PC-9 (cell line): ENCODE data around the gene CDC42EP2. TPM values are rescaled to one million over a fixed set of nuclear protein-coding genes. Genes with fewer than 3 reads are reported as not detected.
A peak's percentile ranks its signal among the peaks of the same experiment; 100 is the strongest.

ENCODE experiments used
- BruUV-seq: library from RNA; stranded (reverse); fragments of 400-500 nt; replicated peaks from 2 replicates; lab custom pipeline; 2021; lab: Mats Ljungman, UMichigan
- CTCF ChIA-PET: fragments of 300-600 bp; sonication (Branson Sonifier 250); formaldehyde crosslinking; loops from one replicate; lab custom pipeline; 2022; ENCODE audit warnings: antibody characterized with exemption; lab: Charles Lee
- POLR2A ChIA-PET: fragments of 300-600 bp; sonication (Branson Sonifier 250); formaldehyde crosslinking; loops from one replicate; lab custom pipeline; 2022; ENCODE audit warnings: antibody characterized with exemption; ENCODE audit not compliant: unreplicated experiment; lab: Charles Lee
- DNase-seq, 2 experiments: peaks; one replicate each; pipeline versions ENCODE4 v3.0.0 to v3.0.0-alpha.2; 2015 to 2022; ENCODE audit warnings: mixed read lengths in 1 of 2
- H2AFZ ChIP-seq: fragments of 200-600 bp; sonication (generic); 2 replicates; pipeline ENCODE4 v1.8.1; 2017; ENCODE audit warnings: antibody characterized with exemption
- H3F3A ChIP-seq: fragments of 200-600 bp; sonication (generic); 2 replicates; pipeline ENCODE4 v1.8.1; 2017; ENCODE audit warnings: antibody characterized with exemption, mild to moderate bottlenecking, low read depth; ENCODE audit not compliant: insufficient read depth
- H3K27ac ChIP-seq: fragments of 200-600 bp; sonication (generic); 2 replicates; pipeline ENCODE4 v1.6.1; 2016; ENCODE audit warnings: mixed run types
- H3K27me3 ChIP-seq: fragments of 200-600 bp; sonication (generic); 2 replicates; pipeline ENCODE4 v1.6.1; 2016; ENCODE audit warnings: low read depth, mixed run types; ENCODE audit not compliant: insufficient read depth
- H3K36me3 ChIP-seq: fragments of 200-600 bp; sonication (generic); 2 replicates; pipeline ENCODE4 v1.6.1; 2016; ENCODE audit warnings: low read depth, mixed run types
- H3K4me1 ChIP-seq: fragments of 200-600 bp; sonication (generic); replicated peaks from 2 replicates; pipeline ENCODE4 v1.6.1; 2016; ENCODE audit warnings: mixed run types; ENCODE audit not compliant: insufficient read depth
- H3K4me2 ChIP-seq: fragments of 200-600 bp; sonication (generic); 2 replicates; pipeline ENCODE4 v1.6.1; 2017; ENCODE audit warnings: mixed run types
- H3K4me3 ChIP-seq: fragments of 200-600 bp; sonication (generic); 2 replicates; pipeline ENCODE4 v1.6.1; 2016; ENCODE audit warnings: mixed run types
- H3K79me2 ChIP-seq: fragments of 200-600 bp; sonication (generic); 2 replicates; pipeline ENCODE4 v1.6.1; 2017; ENCODE audit warnings: low read depth, mixed run types
- H3K9me2 ChIP-seq: fragments of 200-600 bp; sonication (generic); 2 replicates; pipeline ENCODE4 v1.8.1; 2017; ENCODE audit warnings: mild to moderate bottlenecking; ENCODE audit not compliant: insufficient read depth
- H3K9me3 ChIP-seq: fragments of 200-600 bp; sonication (generic); 2 replicates; pipeline ENCODE4 v1.8.1; 2016; ENCODE audit warnings: low read depth; ENCODE audit not compliant: insufficient read depth
- H4K20me1 ChIP-seq: fragments of 200-600 bp; sonication (generic); 2 replicates; pipeline ENCODE4 v1.8.1; 2017; ENCODE audit not compliant: insufficient read depth
- EZH2 ChIP-seq: fragments of 200-600 bp; sonication (generic); IDR thresholded peaks from 2 replicates; pipeline ENCODE4 v1.8.0; 2017; ENCODE audit warnings: antibody characterized with exemption, low read depth
- intact Hi-C: fragments of 100-400 bp; cut with micrococcal nuclease; formaldehyde crosslinking; loops from one replicate; pipeline ENCODE4 v1.10.0; 2022; ENCODE audit not compliant: unreplicated experiment
- total RNA-seq: library from RNA; stranded (reverse); gene quantifications from 2 replicates; pipeline ENCODE4 v1.2.3, GENCODE V29; 2021
- TF ChIP-seq, protein P1 (sequence below): fragments of 200-600 bp; sonication (generic); conservative IDR thresholded peaks from 2 replicates; pipeline ENCODE4 v1.6.1; 2017; ENCODE audit warnings: mixed run types, antibody characterized with exemption, mild to moderate bottlenecking, moderate library complexity

Gene CDC42EP2
- total RNA-seq, 1 experiment from 2014 or later = 20.8 TPM

DNA sequence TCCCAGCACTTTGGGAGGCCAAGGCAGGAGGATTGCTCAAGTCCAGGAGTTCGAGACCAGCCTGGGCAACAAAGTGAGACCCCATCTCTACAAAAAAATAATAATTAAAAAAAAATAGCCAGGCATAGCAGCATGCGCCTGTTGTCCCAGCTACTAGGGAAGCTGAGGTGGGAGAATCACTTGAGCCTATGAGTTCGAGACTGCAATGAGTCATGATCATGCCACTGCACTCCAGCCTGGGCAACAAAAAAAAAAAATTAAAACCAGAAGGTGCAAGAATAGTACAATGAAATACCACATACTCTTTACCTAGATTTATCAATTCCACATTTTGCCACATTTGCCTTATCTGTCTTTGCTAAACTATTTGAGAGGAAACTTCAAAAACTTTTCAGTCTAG, 27.2 kb downstream of the CDC42EP2 start:
- Histone ChIP-seq H3K9me3 (no peaks in the 10 kb centered on the region), H3K27ac (no peak overlapping the region), H4K20me1 (peaks cover 24% of the 10 kb centered on the region), H3K36me3 (peaks cover 57% of the 10 kb centered on the region), H3K4me2 (no peak overlapping the region), H3K9me2 (no peaks in the 10 kb centered on the region), H3K27me3 (no peaks in the 10 kb centered on the region), H2AFZ (no peak overlapping the region), H3K4me3 (no peak overlapping the region), H3K4me1 (no peaks in the 10 kb centered on the region), H3F3A (peaks cover 10% of the 10 kb centered on the region), H3K79me2 (peaks cover 22% of the 10 kb centered on the region)
- ChIA-PET CTCF (no interaction called here), POLR2A (no interaction called here)
- BruUV-seq = no TSS peak
- intact Hi-C loops = no loop called here
- no peak for TF ChIP-seq EZH2
- DNase-seq = no peak

GRCh38 chr11:65351511-65351910, 36.8 kb downstream of the CDC42EP2 start:
- intact Hi-C loops = no loop called here

DNA sequence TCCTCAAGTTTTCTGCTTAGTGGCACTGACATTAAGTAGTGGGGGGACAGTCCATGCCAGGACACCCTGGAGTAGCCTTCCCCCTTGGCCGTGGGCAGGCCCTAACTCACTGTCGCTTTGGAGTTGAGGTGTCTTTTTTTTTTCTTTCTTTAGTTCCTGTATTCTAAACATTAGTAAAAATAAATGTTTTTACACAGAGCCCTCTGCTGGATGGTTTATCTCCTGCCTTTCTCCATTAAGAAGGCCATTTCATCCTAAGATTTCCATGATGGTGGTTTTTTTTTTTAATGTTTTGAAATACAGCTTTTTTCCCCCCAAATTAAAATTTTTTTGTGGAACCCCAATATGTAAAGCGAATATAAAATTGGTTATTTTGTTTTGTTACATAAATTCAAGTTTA, 38.1 kb downstream of the CDC42EP2 start:
- H3K9me3 ChIP-seq = no peaks in the 10 kb centered on the region
- no peak overlapping the region for H3K27ac ChIP-seq
- H3K79me2 ChIP-seq = no peaks in the 10 kb centered on the region
- no peak for DNase-seq
- no peaks in the 10 kb centered on the region for H3K27me3 ChIP-seq
- no peaks in the 10 kb centered on the region for H3K9me2 ChIP-seq
- no peaks in the 10 kb centered on the region; the same call in 1 of the 2 replicates for H4K20me1 ChIP-seq
- TF ChIP-seq EZH2 = no peak
- TF ChIP-seq, protein P1, sequence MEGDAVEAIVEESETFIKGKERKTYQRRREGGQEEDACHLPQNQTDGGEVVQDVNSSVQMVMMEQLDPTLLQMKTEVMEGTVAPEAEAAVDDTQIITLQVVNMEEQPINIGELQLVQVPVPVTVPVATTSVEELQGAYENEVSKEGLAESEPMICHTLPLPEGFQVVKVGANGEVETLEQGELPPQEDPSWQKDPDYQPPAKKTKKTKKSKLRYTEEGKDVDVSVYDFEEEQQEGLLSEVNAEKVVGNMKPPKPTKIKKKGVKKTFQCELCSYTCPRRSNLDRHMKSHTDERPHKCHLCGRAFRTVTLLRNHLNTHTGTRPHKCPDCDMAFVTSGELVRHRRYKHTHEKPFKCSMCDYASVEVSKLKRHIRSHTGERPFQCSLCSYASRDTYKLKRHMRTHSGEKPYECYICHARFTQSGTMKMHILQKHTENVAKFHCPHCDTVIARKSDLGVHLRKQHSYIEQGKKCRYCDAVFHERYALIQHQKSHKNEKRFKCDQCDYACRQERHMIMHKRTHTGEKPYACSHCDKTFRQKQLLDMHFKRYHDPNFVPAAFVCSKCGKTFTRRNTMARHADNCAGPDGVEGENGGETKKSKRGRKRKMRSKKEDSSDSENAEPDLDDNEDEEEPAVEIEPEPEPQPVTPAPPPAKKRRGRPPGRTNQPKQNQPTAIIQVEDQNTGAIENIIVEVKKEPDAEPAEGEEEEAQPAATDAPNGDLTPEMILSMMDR = peak; percentile 64
- no peak overlapping the region for H2AFZ ChIP-seq
- peaks cover 11% of the 10 kb centered on the region for H3K4me1 ChIP-seq
- H3F3A ChIP-seq = peaks cover 49% of the 10 kb centered on the region
- H3K4me2 ChIP-seq = no peak overlapping the region
- H3K36me3 ChIP-seq = peaks cover 16% of the 10 kb centered on the region
- BruUV-seq = no TSS peak
- CTCF ChIA-PET = interaction anchor here (0.7 to 2.0 kb wide), 3 partner anchors 78 to 504 kb away, joined by 3 to 8 read pairs (median 3); no protein-coding TSS in a partner anchor
- intact Hi-C loops = no loop called here
- H3K4me3 ChIP-seq = no peak overlapping the region
- POLR2A ChIA-PET = interaction anchor here (0.6 kb wide), 1 partner anchor 125 kb away, joined by 3 read pairs; no protein-coding TSS in a partner anchor

More at GRCh38 chr11:65351511-65351910, 36.8 kb downstream of the CDC42EP2 start:
- no peak for DNase-seq
- Histone ChIP-seq H3K9me3 (no peaks in the 10 kb centered on the region), H3F3A (peaks cover 49% of the 10 kb centered on the region), H4K20me1 (no peaks in the 10 kb centered on the region; the same call in 1 of the 2 replicates), H3K9me2 (no peaks in the 10 kb centered on the region), H3K27ac (no peak overlapping the region), H3K79me2 (no peaks in the 10 kb centered on the region), H3K36me3 (peaks cover 18% of the 10 kb centered on the region), H3K4me3 (no peak overlapping the region), H2AFZ (no peak overlapping the region), H3K4me1 (peaks cover 11% of the 10 kb centered on the region), H3K4me2 (no peak overlapping the region), H3K27me3 (no peaks in the 10 kb centered on the region)
- POLR2A ChIA-PET = no interaction called here
- TF ChIP-seq, protein P1 = no peak
- no peak for TF ChIP-seq EZH2
- no TSS peak for BruUV-seq
- CTCF ChIA-PET = interaction anchor here (0.6 to 0.7 kb wide), 2 partner anchors 13 to 34 kb away, joined by 3 read pairs; no protein-coding TSS in a partner anchor
